Measurements from ENCODE around the gene ICAM4. TPM values are rescaled to one million over a fixed set of nuclear protein-coding genes. Genes with fewer than 3 reads are reported as not detected.

ICAM4 gene
- total RNA-seq, 2 experiments from 2014 or later = 0.52 to 0.70 TPM

DNA sequence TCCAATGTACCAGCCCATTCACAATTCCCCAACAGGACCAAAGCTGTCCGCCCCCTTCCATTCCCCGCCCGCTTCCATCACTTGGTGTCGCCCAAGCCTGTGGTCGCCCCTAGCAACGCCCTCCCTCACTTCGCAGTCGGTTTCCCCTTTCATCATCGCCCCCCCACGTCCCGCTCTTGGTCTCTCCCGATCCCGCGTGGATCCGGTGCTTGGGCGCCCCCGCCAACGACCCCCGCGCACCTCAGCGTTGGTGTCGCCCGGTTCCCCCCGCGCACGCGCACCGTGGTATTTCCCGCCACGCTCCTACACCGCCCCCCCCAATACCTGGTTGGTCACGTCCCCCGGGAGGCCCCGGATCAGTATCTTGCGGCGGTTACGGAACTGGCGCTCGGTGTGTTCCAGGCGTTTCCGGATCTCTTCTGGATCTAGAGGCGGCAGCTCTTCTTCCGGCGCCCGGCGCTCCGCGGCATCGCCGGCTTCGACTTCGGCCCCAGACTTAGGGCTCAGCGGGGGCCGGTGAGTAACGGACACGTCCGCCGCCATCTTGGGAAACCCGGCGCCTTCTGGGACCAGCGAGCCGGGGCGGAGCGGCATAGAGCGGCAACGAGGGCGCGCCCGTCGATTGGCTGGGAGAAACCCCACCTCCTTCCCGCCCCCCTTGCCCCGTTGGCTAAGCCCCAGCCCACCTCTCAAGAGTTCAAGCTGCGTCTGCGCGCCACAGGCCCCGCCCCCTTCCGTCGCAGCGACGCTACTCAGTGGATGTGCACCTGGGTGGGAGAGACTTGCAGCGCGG lies 46.4 kb downstream of the ICAM4 start, which contains the start of gene RAVER1:
RAVER1 (minus strand) TSS at position 565 of the 793 bp plus-strand sequence; CDS start at position 543, 22 bp downstream.
- CTCF ChIA-PET = interaction anchor here (0.5 to 1.3 kb wide), 3 partner anchors 57 to 401 kb away, joined by 3 to 7 read pairs (median 6); no protein-coding TSS in a partner anchor

DNA sequence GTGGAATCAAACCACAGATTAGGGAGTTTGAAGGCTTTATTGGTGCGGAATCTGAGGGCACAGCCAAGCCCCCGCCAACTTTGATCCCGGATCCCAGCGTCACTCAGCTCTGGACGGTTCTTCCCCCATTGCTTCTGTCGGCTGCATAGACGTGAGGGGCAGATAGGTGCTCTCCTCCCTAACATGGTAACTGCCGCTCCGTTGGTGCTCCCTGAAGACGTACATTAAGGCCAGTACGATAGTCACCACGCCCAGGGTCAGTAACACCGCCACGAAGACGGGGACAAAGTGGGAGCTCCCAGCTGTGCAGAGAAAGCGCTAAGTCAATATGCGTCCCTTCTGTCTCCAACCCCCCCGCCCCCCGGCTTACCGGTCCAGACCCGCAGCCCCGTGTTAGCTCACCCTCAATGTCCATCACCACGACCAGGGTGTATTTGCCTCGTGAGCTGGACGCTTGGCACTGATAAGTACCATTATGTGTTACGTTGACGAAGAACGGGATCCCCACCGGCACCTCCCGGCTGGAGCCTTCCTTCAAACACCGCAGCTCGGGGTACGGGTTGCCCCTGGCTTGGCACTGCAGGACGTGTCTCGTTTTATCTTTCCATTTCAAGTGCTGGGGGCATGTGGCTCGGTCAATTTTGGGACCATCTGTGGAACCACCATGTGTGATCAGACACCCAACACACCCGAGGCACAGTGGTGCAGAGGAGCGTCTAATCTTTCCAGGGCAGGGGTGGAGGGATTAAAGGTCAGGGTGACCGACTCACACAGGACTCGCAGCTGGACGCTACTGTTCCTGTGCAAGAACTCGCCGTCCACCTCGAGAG lies 47.2 kb downstream of the ICAM4 start:
- H3K4me1 ChIP-seq (ENCODE audit: insufficient read depth, low read length) = peaks cover 62% of the 10 kb centered on the region
- no peak for TF ChIP-seq CTCF (IDR thresholded peaks at IDR 0.05)
- Mint-ChIP-seq H3K27me3 (no peaks in the 10 kb centered on the region), H3K9me3 (no peaks in the 10 kb centered on the region), H3K4me3 (peak overlapping the region; percentile 96), H3K27ac (peak overlapping the region; percentile 92), H3K36me3 (ENCODE audit: low read depth) (peaks cover 37% of the 10 kb centered on the region), H3K4me1 (ENCODE audit: low read depth) (peaks cover 31% of the 10 kb centered on the region)
- intact Hi-C loops (cut with DNase I, micrococcal nuclease) = loop anchor here (1.0 to 5.0 kb wide), 6 partner anchors 19 to 137 kb away; partner anchors contain the start of genes CDC37 (in 1 of the 2), ICAM4 (in 1 of the 2), ICAM5 (in 1 of the 2) and TYK2 (in 1 of the 2)
- H3K36me3 ChIP-seq (ENCODE audit: insufficient read depth, low read length) = peaks cover 40% of the 10 kb centered on the region
- POLR2A ChIA-PET = interaction anchor here (0.5 to 1.9 kb wide), 11 partner anchors 9 to 270 kb away, joined by 3 to 10 read pairs (median 5); partner anchors contain the start of genes FDX2, ICAM1, PPAN and TYK2
- no peaks in the 10 kb centered on the region for H3K27me3 ChIP-seq (ENCODE audit: control insufficient read depth in 1 of 2, insufficient read depth in 2 of 2, low read length in 2 of 2)
- DNase-seq = peak in 1 of 14 experiments; percentile 23
- H3K9me3 ChIP-seq (ENCODE audit: control insufficient read depth in 1 of 2, insufficient read depth in 1 of 2, low read length in 2 of 2) = no peaks in the 10 kb centered on the region
- H3K4me3 ChIP-seq (ENCODE audit: low read length) = peak overlapping the region; percentile 91
- no peak for ATAC-seq (ENCODE audit: poor library complexity)
- peak overlapping the region; percentile 14 to 87 for H3K27ac ChIP-seq (ENCODE audit: low read depth in 1 of 2, low read length in 2 of 2)
- CTCF ChIA-PET = interaction anchor here (0.5 to 1.3 kb wide), 3 partner anchors 9 to 65 kb away, joined by 3 to 7 read pairs (median 6); no protein-coding TSS in a partner anchor

More for the DNA sequence above, 46.4 kb downstream of the ICAM4 start, which contains the start of gene RAVER1:
- H3K4me1 Mint-ChIP-seq (ENCODE audit: low read depth) = peaks cover 23% of the 10 kb centered on the region
- peak within 1 kb of the TSS; percentile 87 to 91 for H3K27ac ChIP-seq (ENCODE audit: low read depth in 1 of 2, low read length in 2 of 2)
- H3K27me3 Mint-ChIP-seq = no peaks in the 10 kb centered on the region
- peaks cover 41% of the 10 kb centered on the region for H3K36me3 Mint-ChIP-seq (ENCODE audit: low read depth)
- no peaks in the 10 kb centered on the region for H3K27me3 ChIP-seq (ENCODE audit: control insufficient read depth in 1 of 2, insufficient read depth in 2 of 2, low read length in 2 of 2)
- no peak for TF ChIP-seq CTCF (IDR thresholded peaks at IDR 0.05)
- intact Hi-C loops (cut with DNase I, micrococcal nuclease) = loop anchor here (1.0 to 5.0 kb wide), 6 partner anchors 18 to 136 kb away; partner anchors contain the start of genes CDC37 (in 1 of the 2), ICAM4 (in 1 of the 2), ICAM5 (in 1 of the 2) and TYK2 (in 1 of the 2)
- H3K9me3 ChIP-seq (ENCODE audit: control insufficient read depth in 1 of 2, insufficient read depth in 1 of 2, low read length in 2 of 2) = no peaks in the 10 kb centered on the region
- H3K9me3 Mint-ChIP-seq = no peaks in the 10 kb centered on the region
- DNase-seq (peak; percentile 96 to 100 (median 98)), ATAC-seq (ENCODE audit: poor library complexity) (peak; percentile 96)
- peak within 1 kb of the TSS; percentile 96 for H3K4me3 Mint-ChIP-seq
- H3K4me3 ChIP-seq (ENCODE audit: low read length) = peak within 1 kb of the TSS; percentile 91
- peak within 1 kb of the TSS; percentile 92 for H3K27ac Mint-ChIP-seq
- peaks cover 48% of the 10 kb centered on the region for H3K36me3 ChIP-seq (ENCODE audit: insufficient read depth, low read length)
- peaks cover 54% of the 10 kb centered on the region for H3K4me1 ChIP-seq (ENCODE audit: insufficient read depth, low read length)
- POLR2A ChIA-PET = interaction anchor here (0.6 to 1.9 kb wide), 11 partner anchors 10 to 271 kb away, joined by 3 to 10 read pairs (median 5); partner anchors contain the start of genes FDX2, ICAM1, PPAN and TYK2

Measured in CD4-positive, alpha-beta T cell (primary cell).